Pancreas (tissue), 10 donors: Measurements from ENCODE around the gene PIGB. TPM values are rescaled to one million over a fixed set of nuclear protein-coding genes. Genes with fewer than 3 reads are reported as not detected.
"Not testable (repeated sequence)": the region's sequence is repeated elsewhere in the genome, so short reads cannot be mapped to it uniquely, and the experiment has no call there.

Experiments
- ATAC-seq, 4 donors: fragments of 200-7000 bp; cut with Tn5 transposase; one replicate each; pipeline versions ENCODE4 v1.8.0 to v1.9.1; 2020; ENCODE audit warnings: mild to moderate bottlenecking in 4 of 4, moderate library complexity in 4 of 4
- DNase-seq, 6 donors: peaks; one replicate each; pipeline ENCODE4 v3.0.0-alpha.2; 2020
- FAIRE-seq: peaks from 2 replicates; lab custom pipeline; 2012; peaks lifted over from hg19 to GRCh38; lab: Jason Lieb, UNC
- H3K27ac ChIP-seq, 4 donors: fragments of 200-600 bp; sonication (generic); 1 replicate in 3 of 4; 2 replicates in 1 of 4; pipeline versions ENCODE4 v1.5.0 to v1.8.0; 2020
- H3K27me3 ChIP-seq, 4 donors: fragments of 200-600 bp; one replicate each; pipeline ENCODE4 v1.8.0; 2021
- H3K36me3 ChIP-seq, 3 donors: fragments of 200-600 bp; sonication (generic) in 1 of 3; one replicate each; pipeline versions ENCODE4 v1.5.0 to v1.8.0; 2020 to 2021
- H3K4me1 ChIP-seq, 3 donors: fragments of 200-600 bp; one replicate each; pipeline ENCODE4 v1.8.0; 2021
- H3K4me3 ChIP-seq, 4 donors: fragments of 200-600 bp; sonication (generic) in 2 of 4; one replicate each; pipeline versions ENCODE4 v1.5.0 to v1.8.0; 2020 to 2021
- H3K9me3 ChIP-seq, 4 donors: fragments of 200-600 bp; one replicate each; pipeline ENCODE4 v1.8.0; 2021
- CTCF ChIP-seq, 4 donors: fragments of 200-600 bp; sonication (generic) in 3 of 4; IDR thresholded peaks; one replicate each; pipeline versions ENCODE4 v1.5.0 to v1.8.0; 2021; ENCODE audit warnings: antibody characterized with exemption in 4 of 4
- WGBS, 2 donors: extraction: QIAGEN DNeasy Blood & Tissue Kit; methylation state at CpG; one replicate each; pipeline ENCODE4 v1.1.7; 2013; 5-methylcytosine and 5-hydroxymethylcytosine counted together
- intact Hi-C, 3 donors: fragments of 100-400 bp; cut with DNase I; formaldehyde crosslinking; loops; one replicate each; pipeline versions ENCODE4 v1.11.1 to v1.14.2; 2022
- polyA plus RNA-seq, 2 donors: library from polyadenylated mRNA; stranded (reverse); fragments of 200-250 nt; gene quantifications; one replicate each; pipeline ENCODE4 v1.2.3, GENCODE V29; 2013
- total RNA-seq, 6 donors: library from RNA; stranded (reverse); fragmentation: NEBNext Ultra II Directional in 4 of 6; extraction: Animal tissue kit (Norgen Biotek cat#: 25700) in 4 of 6; gene quantifications; one replicate each; pipeline versions ENCODE4 v1.2.1 to v1.2.4, GENCODE V29; 2021 to 2023
- donor health status: healthy with polysubstance abuse.
- donor health status: DM: no; HTN: no; CAD: no; lungs with moderate emphysema.
- donor health status: DM: no; HTN: no; CAD: no.
- donor health status: control.
- donor health status: control.
- donor health status: Bipolar disorder and iron deficiency.
- donor health status: DM: yes; HTN: yes; CAD: no.
- donor health status: DM: no; HTN: no; CAD: no.
- donor health status: DM: no; HTN: no; CAD: no.
- donor health status: DM: yes; HTN: yes; CAD: no.

PIGB gene
- total and polyA plus RNA-seq, 8 donors = 3.4 to 13.1 (median 6.0) TPM

GRCh38 chr15:55277715-55278114, 41.3 kb upstream of the PIGB start:
- no peak for TF ChIP-seq CTCF (IDR thresholded peaks at IDR 0.05)
- FAIRE-seq = no peak
- Histone ChIP-seq H3K27ac (no peak overlapping the region), H3K27me3 (no peaks in the 10 kb centered on the region), H3K36me3 (no peaks in the 10 kb centered on the region), H3K4me3 (no peak overlapping the region), H3K4me1 (peaks cover 4 to 19% (median 10%) of the 10 kb centered on the region in 3 donors), H3K9me3 (no peaks in the 10 kb centered on the region)
- ATAC-seq = no peak
- intact Hi-C loops = no loop called here
- WGBS, 2 donors = 82 to 83% methylated on average over 2 of the region's 2 CpGs
- no peak for DNase-seq

- no peak for DNase-seq
- no peak overlapping the region for H3K4me3 ChIP-seq
- H3K9me3 ChIP-seq = no peaks in the 10 kb centered on the region
- H3K36me3 ChIP-seq = no peaks in the 10 kb centered on the region
- no peak for TF ChIP-seq CTCF (IDR thresholded peaks at IDR 0.05)
- H3K27ac ChIP-seq = peak overlapping the region in 2 of 4 donors; percentile 29 to 54
- H3K4me1 ChIP-seq = peaks cover 13 to 34% (median 13%) of the 10 kb centered on the region in 3 donors
- no peaks in the 10 kb centered on the region for H3K27me3 ChIP-seq
- no peak for ATAC-seq
- intact Hi-C loops = no loop called here
- WGBS, 2 donors = 89 to 94% methylated on average over 2 of the region's 2 CpGs
- no peak for FAIRE-seq
Observed at GRCh38 chr15:55279100-55279745, 39.8 kb upstream of the PIGB start.

- WGBS, 2 donors = 34 to 44% methylated on average over 4 of the region's 4 CpGs
- FAIRE-seq = no peak
- H3K36me3 ChIP-seq = no peaks in the 10 kb centered on the region
- intact Hi-C loops = loop anchor here in 1 of 3 donors (5.0 kb wide), 1 partner anchor 63 kb away; no protein-coding TSS in a partner anchor
- TF ChIP-seq CTCF (IDR thresholded peaks at IDR 0.05) = no peak
- DNase-seq = peak in 3 of 6 donors; percentile 24 to 41 (median 28)
- no peak overlapping the region for H3K4me3 ChIP-seq
- H3K9me3 ChIP-seq = no peaks in the 10 kb centered on the region
- H3K4me1 ChIP-seq = peaks cover 19 to 38% (median 19%) of the 10 kb centered on the region in 3 donors
- peak; percentile 52 to 70 (median 60) for ATAC-seq
- H3K27me3 ChIP-seq = no peaks in the 10 kb centered on the region
- H3K27ac ChIP-seq = peak overlapping the region in 2 of 4 donors; percentile 29 to 54
Observed at GRCh38 chr15:55279746-55280351, 39.2 kb upstream of the PIGB start.

- peaks cover 21 to 44% (median 26%) of the 10 kb centered on the region in 3 donors for H3K4me1 ChIP-seq
- H3K4me3 ChIP-seq, H3K27me3 ChIP-seq, FAIRE-seq, H3K9me3 ChIP-seq, DNase-seq, H3K27ac ChIP-seq, ATAC-seq, H3K36me3 ChIP-seq: not testable (repeated sequence)
- intact Hi-C loops = loop anchor here in 1 of 3 donors (5.0 kb wide), 1 partner anchor 63 kb away; no protein-coding TSS in a partner anchor
- 89 to 90% methylated on average over 2 of the region's 2 CpGs for WGBS, 2 donors
Observed at GRCh38 chr15:55280589-55280988, 38.4 kb upstream of the PIGB start.

DNA sequence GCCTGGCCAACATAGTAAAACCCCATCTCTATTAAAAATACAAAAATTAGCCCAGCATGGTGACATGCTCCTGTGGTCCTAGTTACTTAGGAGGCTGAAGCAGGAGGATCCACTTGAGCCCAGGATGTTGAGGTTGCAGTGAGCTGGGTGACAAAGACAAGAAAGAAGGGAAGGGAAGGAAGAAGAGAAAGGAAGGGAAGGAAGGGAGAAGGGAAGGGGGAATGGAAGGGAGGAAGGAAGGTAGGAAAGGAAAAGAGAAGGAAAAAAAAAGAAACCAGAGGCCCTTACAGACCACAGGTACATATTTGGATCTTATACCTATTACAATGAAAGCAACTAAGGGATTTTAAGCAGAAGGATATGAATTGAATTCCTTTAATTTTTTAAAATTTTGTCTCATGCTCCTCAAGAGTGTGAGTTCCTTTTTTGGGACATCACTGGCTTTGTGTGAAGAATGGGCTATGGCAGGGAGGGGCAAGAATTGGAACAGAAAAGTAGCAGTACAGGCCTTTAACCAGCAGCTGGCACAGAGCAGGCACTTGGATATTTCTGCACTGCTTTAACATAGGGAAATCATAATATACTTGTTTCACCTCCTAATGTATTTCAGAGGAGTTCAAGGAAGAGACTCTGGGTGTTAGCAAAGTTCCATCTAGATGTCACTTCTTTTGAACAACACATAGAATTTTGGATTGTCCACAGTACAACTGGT, 37.3 kb upstream of the PIGB start:
- no peak for FAIRE-seq
- H3K9me3 ChIP-seq = no peaks in the 10 kb centered on the region
- no peak for TF ChIP-seq CTCF (IDR thresholded peaks at IDR 0.05)

More for the DNA sequence above, 37.3 kb upstream of the PIGB start:
- H3K27ac ChIP-seq = peak overlapping the region in 2 of 4 donors; percentile 69 to 70
- no peak for ATAC-seq
- DNase-seq = no peak
- no peaks in the 10 kb centered on the region for H3K36me3 ChIP-seq
- intact Hi-C loops = loop anchor here in 1 of 3 donors (5.0 kb wide), 1 partner anchor 64 kb away; no protein-coding TSS in a partner anchor
- H3K4me3 ChIP-seq = no peak overlapping the region
- H3K4me1 ChIP-seq = peaks cover 21 to 44% (median 27%) of the 10 kb centered on the region in 3 donors
- no peaks in the 10 kb centered on the region for H3K27me3 ChIP-seq
